Measurements from ENCODE around the gene TXLNG.
"Not testable (repeated sequence)": the region's sequence is repeated elsewhere in the genome, so short reads cannot be mapped to it uniquely, and the experiment has no call there.

Gene TXLNG

DNA sequence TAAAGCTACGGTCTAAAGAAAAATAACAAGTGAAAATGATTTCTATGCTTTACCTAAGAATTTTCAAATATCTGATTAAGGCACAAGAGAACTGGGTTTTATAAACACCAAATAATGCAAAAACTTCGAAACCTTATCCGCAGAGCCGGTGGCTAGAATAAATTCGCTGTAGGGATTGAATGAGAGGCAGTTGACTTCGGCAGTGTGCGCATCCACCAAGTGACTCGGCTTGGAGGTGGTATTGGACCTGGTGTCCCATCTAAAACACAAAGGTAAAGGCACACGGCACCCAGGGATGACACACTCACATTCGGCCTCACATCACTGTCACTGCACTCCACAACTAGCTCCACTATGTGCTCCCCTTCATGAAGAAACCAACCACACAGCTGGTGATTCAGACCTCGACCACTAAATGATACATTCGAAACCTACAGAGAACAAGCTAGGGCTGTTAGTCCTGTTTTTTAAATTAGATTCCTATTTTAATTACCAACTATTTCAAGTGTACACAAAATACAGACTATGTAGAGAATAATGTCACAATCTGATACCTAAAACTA is 66.4 kb downstream of the TXLNG start:
- H3K27ac ChIP-seq, result no peak overlapping the region
- H3K4me3 ChIP-seq (ENCODE audit: low read depth, low read length), result no peak overlapping the region
- DNase-seq, result no peak
- H3K27me3 ChIP-seq (replicated peaks), result no peaks in the 10 kb centered on the region
- TF ChIP-seq, protein P1, sequence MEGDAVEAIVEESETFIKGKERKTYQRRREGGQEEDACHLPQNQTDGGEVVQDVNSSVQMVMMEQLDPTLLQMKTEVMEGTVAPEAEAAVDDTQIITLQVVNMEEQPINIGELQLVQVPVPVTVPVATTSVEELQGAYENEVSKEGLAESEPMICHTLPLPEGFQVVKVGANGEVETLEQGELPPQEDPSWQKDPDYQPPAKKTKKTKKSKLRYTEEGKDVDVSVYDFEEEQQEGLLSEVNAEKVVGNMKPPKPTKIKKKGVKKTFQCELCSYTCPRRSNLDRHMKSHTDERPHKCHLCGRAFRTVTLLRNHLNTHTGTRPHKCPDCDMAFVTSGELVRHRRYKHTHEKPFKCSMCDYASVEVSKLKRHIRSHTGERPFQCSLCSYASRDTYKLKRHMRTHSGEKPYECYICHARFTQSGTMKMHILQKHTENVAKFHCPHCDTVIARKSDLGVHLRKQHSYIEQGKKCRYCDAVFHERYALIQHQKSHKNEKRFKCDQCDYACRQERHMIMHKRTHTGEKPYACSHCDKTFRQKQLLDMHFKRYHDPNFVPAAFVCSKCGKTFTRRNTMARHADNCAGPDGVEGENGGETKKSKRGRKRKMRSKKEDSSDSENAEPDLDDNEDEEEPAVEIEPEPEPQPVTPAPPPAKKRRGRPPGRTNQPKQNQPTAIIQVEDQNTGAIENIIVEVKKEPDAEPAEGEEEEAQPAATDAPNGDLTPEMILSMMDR (IDR thresholded peaks at IDR 0.05; ENCODE audit: low read depth, low read length, missing control alignments), result no peak
- H3K36me3 ChIP-seq (replicated peaks), result peaks cover 8% of the 10 kb centered on the region
- in situ Hi-C loops (cut with HindIII; ENCODE audit: low pct_ligation_motif_present, low sequenced_read_pairs), result no loop called here

DNA sequence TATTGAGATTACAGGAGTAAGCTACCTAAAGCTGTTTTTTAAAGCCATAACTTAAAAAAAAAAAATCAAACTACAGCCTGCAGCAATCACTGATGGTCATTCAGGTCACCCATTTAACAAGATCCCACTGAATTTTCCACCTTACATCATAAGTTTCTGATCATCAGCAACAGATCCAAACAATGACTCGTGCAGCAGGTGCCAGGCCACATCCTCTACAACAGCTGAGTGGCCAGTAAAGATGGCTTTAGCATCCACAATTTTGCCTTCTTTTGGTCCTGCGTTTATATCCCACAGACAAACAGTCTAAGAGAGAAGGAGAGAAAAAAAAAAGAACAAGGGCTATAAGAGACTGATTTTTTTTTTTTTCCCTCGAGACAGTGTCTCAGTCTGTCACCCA is 67.3 kb downstream of the TXLNG start:
- H3K27ac ChIP-seq, result no peak overlapping the region
- no peak overlapping the region for H3K4me3 ChIP-seq (ENCODE audit: low read depth, low read length)
- peaks cover 8% of the 10 kb centered on the region for H3K36me3 ChIP-seq (replicated peaks)
- no peak for DNase-seq
- TF ChIP-seq, protein P1 (IDR thresholded peaks at IDR 0.05; ENCODE audit: low read depth, low read length, missing control alignments), result no peak
- no peaks in the 10 kb centered on the region for H3K27me3 ChIP-seq (replicated peaks)
- in situ Hi-C loops (cut with HindIII; ENCODE audit: low pct_ligation_motif_present, low sequenced_read_pairs), result no loop called here

DNA sequence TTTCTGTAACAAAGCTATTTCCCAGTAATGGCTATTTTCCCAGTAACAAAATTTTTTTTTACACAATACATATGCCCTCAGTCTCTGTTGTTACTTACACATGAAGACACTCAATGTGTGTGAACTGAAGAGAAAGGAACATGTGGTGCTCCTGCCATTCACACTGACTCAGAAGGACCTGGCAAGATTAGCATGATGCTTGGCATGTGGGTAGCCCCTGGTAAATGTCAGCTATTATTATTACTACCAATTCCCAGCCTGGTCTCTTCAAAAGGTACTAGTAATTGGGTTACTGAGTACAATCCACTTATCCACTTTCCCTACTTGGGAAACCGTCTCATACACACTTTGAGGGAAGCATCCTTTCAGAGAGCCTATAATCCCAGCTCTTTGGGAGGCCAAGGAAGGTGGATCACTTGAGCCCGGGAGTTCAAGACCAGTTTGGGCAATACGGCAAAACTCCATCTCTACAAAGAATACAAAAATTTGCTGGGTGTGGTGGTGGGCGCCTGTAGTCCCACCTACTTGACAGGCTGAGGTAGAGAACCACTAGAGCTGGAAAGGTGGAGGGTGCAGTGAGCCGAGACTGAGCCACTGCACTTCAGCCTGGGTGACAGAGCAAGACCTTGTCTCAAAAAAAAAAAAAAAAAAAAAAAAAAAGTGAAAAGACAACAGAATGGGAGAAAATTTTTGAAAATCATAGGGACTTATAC is 69.3 kb downstream of the TXLNG start:
- Histone ChIP-seq H3K27me3 (replicated peaks) (no peaks in the 10 kb centered on the region), H3K4me3 (ENCODE audit: low read depth, low read length) (no peak overlapping the region), H3K27ac (no peak overlapping the region), H3K36me3 (replicated peaks) (peaks cover 8% of the 10 kb centered on the region)
- TF ChIP-seq, protein P1 (IDR thresholded peaks at IDR 0.05; ENCODE audit: low read depth, low read length, missing control alignments), result no peak
- DNase-seq, result no peak
- in situ Hi-C loops (cut with HindIII; ENCODE audit: low pct_ligation_motif_present, low sequenced_read_pairs), result no loop called here

DNA sequence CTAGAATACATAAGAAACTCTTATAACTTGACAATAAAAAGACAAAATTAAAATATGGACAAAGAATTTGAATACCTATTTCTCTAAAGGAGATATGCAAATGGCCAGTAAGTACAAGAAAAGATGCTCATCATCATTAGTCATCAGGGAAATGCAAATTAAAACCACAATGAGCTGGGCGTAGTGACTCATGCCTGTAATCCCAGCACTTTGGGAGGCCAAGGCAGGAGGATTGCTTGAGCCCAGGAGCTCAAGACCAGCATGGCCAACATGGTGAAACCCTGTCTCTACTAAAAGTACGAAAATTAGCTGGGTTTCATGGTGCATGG is 69.8 kb downstream of the TXLNG start:
- H3K4me3 ChIP-seq (ENCODE audit: low read depth, low read length); H3K36me3 ChIP-seq (replicated peaks); in situ Hi-C loops (cut with HindIII; ENCODE audit: low pct_ligation_motif_present, low sequenced_read_pairs); H3K27me3 ChIP-seq (replicated peaks); H3K27ac ChIP-seq: not testable (repeated sequence)
- DNase-seq, result peak; percentile 73

DNA sequence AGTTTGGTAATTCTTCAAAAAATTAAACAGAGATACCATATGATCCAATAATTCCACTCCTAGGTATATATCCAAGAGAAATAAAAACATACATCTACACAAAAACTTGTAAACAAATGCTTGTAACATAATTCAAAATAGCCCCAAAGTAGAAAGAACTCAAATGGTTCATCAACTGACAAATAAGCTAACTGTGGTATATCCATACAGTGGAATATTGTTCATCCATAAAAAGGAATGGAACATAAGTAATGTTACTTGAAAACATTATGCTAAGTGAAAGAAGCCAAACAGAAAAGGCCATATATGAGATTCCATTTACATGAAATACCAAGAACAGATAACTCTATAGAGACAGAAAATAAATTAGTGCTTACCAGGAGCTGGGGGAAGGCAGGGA is 70.5 kb downstream of the TXLNG start:
- in situ Hi-C loops (cut with HindIII; ENCODE audit: low pct_ligation_motif_present, low sequenced_read_pairs), result no loop called here
- Histone ChIP-seq H3K36me3 (replicated peaks) (peaks cover 8% of the 10 kb centered on the region), H3K4me3 (ENCODE audit: low read depth, low read length) (no peak overlapping the region), H3K27ac (no peak overlapping the region), H3K27me3 (replicated peaks) (no peaks in the 10 kb centered on the region)
- TF ChIP-seq, protein P1 (IDR thresholded peaks at IDR 0.05; ENCODE audit: low read depth, low read length, missing control alignments), result no peak
- no peak for DNase-seq

DNA sequence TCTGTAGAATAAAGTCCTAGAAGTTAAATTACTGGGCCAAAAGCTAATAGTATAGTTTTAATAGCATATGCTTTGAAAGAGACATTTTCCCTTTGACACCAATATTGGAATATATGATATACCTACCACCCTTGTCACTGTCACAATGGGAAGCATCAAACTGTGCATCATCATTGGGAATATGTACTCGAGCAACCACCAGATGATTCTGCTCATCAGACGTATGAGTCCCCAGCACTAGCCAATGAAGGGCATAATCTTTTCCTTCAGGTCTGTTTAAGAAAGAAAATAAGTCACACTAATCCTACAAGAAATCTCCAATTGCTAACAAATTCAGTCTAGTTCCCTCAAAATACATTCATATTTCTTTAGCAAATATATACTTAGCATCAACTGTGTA is 76.6 kb downstream of the TXLNG start:
- Histone ChIP-seq H3K27ac (no peak overlapping the region), H3K36me3 (replicated peaks) (no peaks in the 10 kb centered on the region), H3K27me3 (replicated peaks) (no peaks in the 10 kb centered on the region), H3K4me3 (ENCODE audit: low read depth, low read length) (no peak overlapping the region)
- no peak for DNase-seq
- in situ Hi-C loops (cut with HindIII; ENCODE audit: low pct_ligation_motif_present, low sequenced_read_pairs), result no loop called here
- TF ChIP-seq, protein P1 (IDR thresholded peaks at IDR 0.05; ENCODE audit: low read depth, low read length, missing control alignments), result no peak

Measured in brain microvascular endothelial cell (primary cell).